GM19395 (cell line): ENCODE data around the gene PRDM16.

Source experiments
- ATAC-seq: cut with Tn5 transposase; IDR thresholded peaks from one replicate; pipeline ENCODE4 v1.9.1; 2021; ENCODE audit warnings: mild to moderate bottlenecking, moderate library complexity; ENCODE audit not compliant: unreplicated experiment

The PRDM16 gene

DNA sequence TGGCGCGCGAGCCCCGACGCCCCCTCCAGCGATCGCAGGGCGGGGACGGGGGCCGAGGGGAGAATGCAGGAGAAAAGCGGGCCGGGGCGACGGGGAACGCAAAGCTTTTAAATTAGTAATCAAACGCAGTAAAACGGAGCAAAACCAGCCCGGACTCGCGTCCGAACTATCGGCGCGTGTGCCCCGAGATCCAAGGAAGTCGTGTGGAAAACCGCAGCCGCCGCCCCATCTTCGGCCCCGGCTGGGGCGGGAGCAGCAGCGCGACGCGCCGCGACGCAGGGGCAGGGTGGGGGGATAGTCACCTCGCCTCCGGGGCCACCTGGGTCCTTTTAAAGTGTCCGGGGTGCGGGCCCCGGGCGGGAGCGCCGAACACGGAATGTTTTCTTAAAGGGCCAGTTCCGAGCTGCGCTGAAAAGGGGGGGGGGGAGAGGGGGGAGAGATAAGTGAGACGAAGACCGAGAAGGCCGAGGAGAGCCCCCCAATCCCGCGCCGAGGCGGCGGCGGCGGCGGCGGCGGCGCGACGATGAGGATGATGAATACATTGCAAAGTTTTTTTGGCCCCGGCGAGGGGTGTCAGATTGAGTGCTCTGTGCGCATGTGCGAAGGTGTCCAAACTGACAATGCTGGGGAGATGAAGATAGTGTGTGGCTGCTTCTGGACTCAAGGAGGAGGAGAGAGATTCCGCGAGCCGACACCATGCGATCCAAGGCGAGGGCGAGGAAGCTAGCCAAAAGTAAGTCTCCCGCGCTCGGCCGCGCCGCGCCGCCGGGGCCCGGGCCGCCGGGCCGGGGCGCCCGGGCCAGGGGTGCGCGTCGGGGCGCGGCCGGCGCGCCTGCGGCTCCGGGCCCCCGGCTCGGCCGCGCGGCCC lies at the start of gene PRDM16:
Gene PRDM16 (plus strand): TSS at position 640 of the 868 bp plus-strand sequence. CDS start 57 bp downstream, at position 697.
- ATAC-seq = no peak

DNA sequence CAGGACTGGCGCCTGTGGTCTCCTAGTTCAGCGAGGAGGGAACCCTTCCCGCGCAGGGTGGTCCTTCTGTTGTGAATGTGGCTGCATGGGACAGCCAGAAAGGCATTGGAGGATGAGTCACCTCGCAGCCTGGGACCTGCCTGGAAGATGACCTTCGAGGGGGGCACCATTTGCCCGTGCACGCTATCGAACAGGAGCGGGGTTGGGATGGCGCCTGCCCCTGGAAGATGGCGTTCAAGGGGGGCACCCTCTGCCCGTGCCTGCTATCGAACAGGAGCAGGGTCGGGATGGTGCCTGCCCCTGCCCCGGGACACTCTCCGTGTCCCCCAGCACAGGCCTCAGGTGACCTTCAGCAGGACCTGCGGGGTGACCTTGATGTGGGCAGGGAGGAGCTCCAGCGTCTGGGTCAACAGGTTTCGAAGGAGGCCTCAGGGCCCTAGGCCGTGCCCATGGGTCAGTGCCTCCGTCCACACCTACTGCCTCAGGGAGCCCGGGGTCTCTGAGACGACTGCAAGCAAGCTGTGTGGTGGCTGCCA lies 49.4 kb upstream of the PRDM16 start:
- no peak for ATAC-seq

DNA sequence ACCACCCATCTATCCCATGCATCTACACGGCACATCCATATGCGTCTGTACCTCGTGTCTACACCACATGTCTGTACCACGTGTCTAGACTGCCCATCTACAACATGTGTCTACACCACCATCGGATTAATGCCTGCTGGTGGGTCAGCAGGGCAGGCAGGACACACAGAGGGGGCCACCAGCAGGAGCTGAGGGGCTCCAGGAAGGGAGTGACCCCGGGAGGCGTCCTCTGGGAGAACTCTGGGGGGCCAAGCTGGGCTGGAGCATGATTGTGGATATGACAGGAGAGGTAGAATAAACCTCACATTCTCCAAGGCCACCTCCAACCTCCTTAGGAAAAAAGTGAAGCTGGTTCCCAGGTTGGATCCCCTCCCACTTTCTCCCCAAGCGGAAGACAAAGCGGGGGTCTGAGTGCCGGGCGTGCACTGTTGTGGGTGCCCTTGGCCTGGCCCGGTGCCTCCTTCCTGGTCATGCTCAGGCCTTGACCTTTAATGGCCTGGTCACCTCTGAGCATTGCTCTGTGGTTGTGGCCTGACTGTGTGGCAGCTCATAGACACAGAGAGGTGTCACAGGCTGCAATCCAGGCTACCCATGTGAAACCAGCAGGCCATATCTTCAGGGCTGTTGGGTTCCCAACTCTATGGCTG lies 48.6 kb upstream of the PRDM16 start:
- ATAC-seq = no peak

- ATAC-seq = no peak
Observed at GRCh38 chr1:3021233-3021671, 47.8 kb upstream of the PRDM16 start, which contains the start of gene ACTRT2. Gene ACTRT2 (plus strand): TSS chr1:3021467. CDS start chr1:3021687, 220 bp downstream.

DNA sequence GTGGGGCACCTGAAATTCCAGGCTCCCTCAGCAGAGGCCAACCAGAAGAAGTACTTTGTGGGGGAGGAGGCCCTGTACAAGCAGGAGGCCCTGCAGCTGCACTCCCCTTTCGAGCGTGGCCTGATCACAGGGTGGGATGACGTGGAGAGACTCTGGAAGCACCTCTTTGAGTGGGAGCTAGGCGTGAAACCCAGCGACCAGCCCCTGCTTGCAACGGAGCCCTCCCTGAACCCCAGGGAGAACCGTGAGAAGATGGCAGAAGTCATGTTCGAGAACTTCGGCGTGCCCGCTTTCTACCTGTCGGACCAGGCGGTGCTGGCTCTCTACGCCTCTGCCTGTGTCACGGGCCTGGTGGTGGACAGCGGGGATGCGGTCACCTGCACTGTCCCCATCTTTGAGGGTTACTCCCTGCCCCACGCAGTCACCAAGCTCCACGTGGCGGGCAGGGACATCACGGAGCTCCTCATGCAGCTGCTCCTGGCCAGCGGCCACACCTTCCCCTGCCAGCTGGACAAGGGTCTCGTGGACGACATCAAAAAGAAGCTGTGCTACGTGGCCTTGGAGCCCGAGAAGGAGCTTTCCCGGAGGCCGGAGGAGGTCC lies 47.1 kb upstream of the PRDM16 start:
- ATAC-seq = no peak

- ATAC-seq = no peak
Observed at GRCh38 chr1:3022511-3022973, 46.5 kb upstream of the PRDM16 start.

DNA sequence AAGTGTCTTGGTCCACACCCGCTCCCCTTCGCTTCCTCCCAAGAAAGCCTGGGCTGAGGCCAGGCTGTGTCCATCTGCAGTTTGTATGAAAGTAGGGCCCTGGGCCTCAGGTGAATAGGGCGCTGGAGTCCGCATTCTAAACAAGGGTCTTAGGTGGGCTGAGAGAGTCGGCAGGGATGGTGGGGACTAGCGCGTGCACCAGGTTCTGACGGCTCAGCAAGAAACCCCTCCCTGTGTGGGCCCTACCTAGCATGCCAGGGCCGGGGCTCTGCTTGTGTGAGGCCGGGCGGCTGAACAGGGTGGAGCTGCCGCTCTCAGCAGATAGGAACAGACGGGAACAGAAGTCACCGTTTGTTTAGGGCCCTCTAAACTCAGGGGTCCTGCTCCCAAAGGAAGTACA lies 46.0 kb upstream of the PRDM16 start:
- no peak for ATAC-seq

DNA sequence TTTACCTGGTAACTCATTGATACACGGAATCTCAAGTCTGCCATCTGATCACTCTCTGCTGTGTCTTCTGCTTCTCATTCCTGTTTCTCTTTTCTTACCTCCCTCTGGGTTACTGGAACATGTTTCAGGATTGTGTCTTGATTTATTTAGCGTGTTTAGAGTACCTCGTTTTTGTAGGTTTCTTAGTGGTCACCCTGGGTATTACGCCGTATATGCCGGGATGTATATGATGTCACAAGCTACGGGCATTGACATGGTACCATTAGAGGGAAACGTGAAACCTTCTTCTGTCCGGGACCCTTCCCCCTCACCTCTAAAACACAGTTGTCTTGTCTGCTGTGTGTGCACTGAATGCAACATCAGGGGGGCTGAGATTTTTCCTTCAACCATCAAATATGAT lies 45.0 kb upstream of the PRDM16 start:
- no peak for ATAC-seq

- no peak for ATAC-seq
Observed at GRCh38 chr1:3024588-3024987, 44.4 kb upstream of the PRDM16 start.

- ATAC-seq = no peak
Observed at GRCh38 chr1:3026124-3026523, 42.9 kb upstream of the PRDM16 start.

GRCh38 chr1:3026581-3027391 lies 42.2 kb upstream of the PRDM16 start:
- no peak for ATAC-seq

- ATAC-seq = no peak
Observed at GRCh38 chr1:3027611-3028371, 41.2 kb upstream of the PRDM16 start.

GRCh38 chr1:3028531-3029282 lies 40.3 kb upstream of the PRDM16 start:
- no peak for ATAC-seq

GRCh38 chr1:3029481-3029961 lies 39.5 kb upstream of the PRDM16 start:
- ATAC-seq = no peak

- no peak for ATAC-seq
Observed at GRCh38 chr1:3029991-3030662, 38.9 kb upstream of the PRDM16 start.

- ATAC-seq = no peak
Observed at GRCh38 chr1:3030663-3031381, 38.2 kb upstream of the PRDM16 start.

DNA sequence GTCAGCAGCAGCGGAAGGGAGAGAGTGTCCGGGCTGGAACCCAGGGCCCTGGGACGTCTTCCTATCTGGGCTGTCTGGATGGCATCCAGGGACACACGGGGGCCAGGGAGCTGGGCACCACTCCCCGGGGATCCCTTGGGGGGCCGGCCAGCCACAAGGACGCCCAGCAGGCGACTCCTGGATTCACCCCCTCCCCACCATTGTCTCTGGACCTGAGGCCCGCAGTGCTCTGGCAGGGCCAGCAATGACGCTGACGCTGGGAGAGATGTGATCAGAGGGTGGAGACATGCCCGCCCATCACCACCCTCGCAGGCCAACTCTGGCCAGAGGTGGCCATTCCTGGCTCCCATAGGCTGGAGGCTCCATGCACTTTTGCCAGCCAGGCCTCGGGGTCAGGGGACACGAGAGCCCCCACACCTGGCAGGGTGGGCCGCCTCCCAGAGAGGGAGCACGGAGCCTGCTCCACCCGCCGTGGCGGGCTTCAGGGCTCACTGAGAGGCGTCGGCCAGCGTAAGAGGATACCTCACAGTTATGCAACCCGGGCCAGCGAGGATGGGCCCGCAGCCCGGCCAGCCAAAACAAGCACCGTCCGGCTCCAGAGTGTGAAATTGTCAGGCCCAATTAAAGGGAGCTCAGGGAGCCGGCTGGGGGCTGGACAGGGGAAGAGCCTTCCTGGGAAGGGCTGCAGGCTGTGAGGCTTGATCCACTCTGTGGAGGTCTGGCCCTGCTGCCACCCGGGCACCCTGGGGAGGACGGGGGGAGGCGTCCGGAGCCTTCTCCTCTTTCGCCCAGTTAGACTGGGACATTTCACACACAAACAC lies 37.4 kb upstream of the PRDM16 start:
- no peak for ATAC-seq
